ENCODE data around the gene BAZ1A. TPM values are rescaled to one million over a fixed set of nuclear protein-coding genes. Genes with fewer than 3 reads are reported as not detected.

The BAZ1A gene
- total RNA-seq, 3 donors from 2014 or later = 34.1 to 65.3 (median 61.0) TPM

- no peaks in the 10 kb centered on the region for H3K9me3 ChIP-seq
- DNase-seq (ENCODE audit: low spot score in 2 of 2) = no peak
- H3K27me3 ChIP-seq = no peaks in the 10 kb centered on the region
- intact Hi-C loops (cut with DNase I; ENCODE audit: low total_unique reads) = no loop called here
- TF ChIP-seq CTCF (IDR thresholded peaks at IDR 0.05) (no peak), POLR2A (IDR thresholded peaks at IDR 0.05) (no peak), POLR2AphosphoS5 (IDR thresholded peaks at IDR 0.05) (no peak)
- H3K27ac ChIP-seq = no peak overlapping the region
- H3K4me1 ChIP-seq = no peaks in the 10 kb centered on the region
- H3K36me3 ChIP-seq = no peaks in the 10 kb centered on the region
- H3K4me3 ChIP-seq = no peak overlapping the region
These were observed 156.3 kb downstream of the BAZ1A start for GRCh38 chr14:34718750-34719304.

GRCh38 chr14:34715127-34715863 lies 159.9 kb downstream of the BAZ1A start:
- Histone ChIP-seq H3K4me3 (peak overlapping the region; percentile 71 to 96 (median 80)), H3K36me3 (no peaks in the 10 kb centered on the region), H3K27ac (peak overlapping the region; percentile 96 to 98), H3K4me1 (peaks cover 0 to 8% of the 10 kb centered on the region in 2 donors), H3K27me3 (no peaks in the 10 kb centered on the region), H3K9me3 (no peaks in the 10 kb centered on the region)
- intact Hi-C loops (cut with DNase I; ENCODE audit: low total_unique reads) = no loop called here
- DNase-seq (ENCODE audit: low spot score in 2 of 2) = no peak
- TF ChIP-seq POLR2AphosphoS5 (IDR thresholded peaks at IDR 0.05) (no peak), CTCF (IDR thresholded peaks at IDR 0.05) (no peak), POLR2A (IDR thresholded peaks at IDR 0.05) (no peak)

GRCh38 chr14:34714320-34715126 lies 160.6 kb downstream of the BAZ1A start, which contains the start of gene CFL2:
Gene CFL2 (minus strand): TSS chr14:34714593. CDS start chr14:34714540, 53 bp downstream.
- Histone ChIP-seq H3K36me3 (no peaks in the 10 kb centered on the region), H3K4me3 (peak within 1 kb of the TSS; percentile 71 to 96 (median 80)), H3K27me3 (no peaks in the 10 kb centered on the region), H3K27ac (peak within 1 kb of the TSS; percentile 96 to 98), H3K4me1 (peaks cover 0 to 8% of the 10 kb centered on the region in 2 donors), H3K9me3 (no peaks in the 10 kb centered on the region)
- DNase-seq (ENCODE audit: low spot score in 2 of 2) = peak; percentile 48 to 64
- TF ChIP-seq POLR2AphosphoS5 (IDR thresholded peaks at IDR 0.05) = peak; percentile 20 to 37 (median 35)
- no peak for TF ChIP-seq POLR2A (IDR thresholded peaks at IDR 0.05)
- no peak for TF ChIP-seq CTCF (IDR thresholded peaks at IDR 0.05)
- intact Hi-C loops (cut with DNase I; ENCODE audit: low total_unique reads) = no loop called here

GRCh38 chr14:34713681-34714319 lies 161.4 kb downstream of the BAZ1A start:
- intact Hi-C loops (cut with DNase I; ENCODE audit: low total_unique reads) = no loop called here
- peak in 1 of 2 donors; percentile 55 for DNase-seq (ENCODE audit: low spot score in 2 of 2)

More at GRCh38 chr14:34713681-34714319, 161.4 kb downstream of the BAZ1A start:
- peak overlapping the region; percentile 96 to 98 for H3K27ac ChIP-seq
- peaks cover 0 to 8% of the 10 kb centered on the region in 2 donors for H3K4me1 ChIP-seq
- no peaks in the 10 kb centered on the region for H3K9me3 ChIP-seq
- H3K36me3 ChIP-seq = no peaks in the 10 kb centered on the region
- peak in 2 of 3 donors; percentile 37 to 61 for TF ChIP-seq POLR2AphosphoS5 (IDR thresholded peaks at IDR 0.05)
- TF ChIP-seq CTCF (IDR thresholded peaks at IDR 0.05) = no peak
- peak; percentile 42 for TF ChIP-seq POLR2A (IDR thresholded peaks at IDR 0.05)
- H3K4me3 ChIP-seq = peak overlapping the region; percentile 71 to 96 (median 80)
- H3K27me3 ChIP-seq = no peaks in the 10 kb centered on the region
